Breast epithelium (tissue), 3 donors: ENCODE results near the gene SPARC.

Experiments
- CTCF ChIP-seq, 3 donors: fragments of 450-650 bp; IDR thresholded peaks; one replicate each; pipeline ENCODE4 v1.5.1; 2016 to 2017; ENCODE audit warnings: antibody characterized with exemption in 3 of 3, mild to moderate bottlenecking in 3 of 3, moderate library complexity in 3 of 3
- POLR2A ChIP-seq: fragments of 450-650 bp; IDR thresholded peaks from one replicate; pipeline ENCODE4 v1.6.1; 2016; ENCODE audit warnings: antibody characterized with exemption, mild to moderate bottlenecking, moderate library complexity
- POLR2AphosphoS5 ChIP-seq, 3 donors: sonication (generic); formaldehyde crosslinking; IDR thresholded peaks; one replicate each; pipeline ENCODE4 v1.6.1; 2017; ENCODE audit warnings: antibody characterized with exemption in 3 of 3

GRCh38 chr5:151675611-151676313 lies 11.0 kb downstream of the SPARC start:
- TF ChIP-seq CTCF (IDR thresholded peaks at IDR 0.05) (no peak), POLR2A (no peak), POLR2AphosphoS5 (IDR thresholded peaks at IDR 0.05) (no peak)
